Measurements from ENCODE around the gene TUBA4B. TPM values are rescaled to one million over a fixed set of nuclear protein-coding genes. Genes with fewer than 3 reads are reported as not detected.

TUBA4B gene
- total and polyA plus RNA-seq, 2 of the 4 experiments (the other 2 are of a cell fraction) = not detected

DNA sequence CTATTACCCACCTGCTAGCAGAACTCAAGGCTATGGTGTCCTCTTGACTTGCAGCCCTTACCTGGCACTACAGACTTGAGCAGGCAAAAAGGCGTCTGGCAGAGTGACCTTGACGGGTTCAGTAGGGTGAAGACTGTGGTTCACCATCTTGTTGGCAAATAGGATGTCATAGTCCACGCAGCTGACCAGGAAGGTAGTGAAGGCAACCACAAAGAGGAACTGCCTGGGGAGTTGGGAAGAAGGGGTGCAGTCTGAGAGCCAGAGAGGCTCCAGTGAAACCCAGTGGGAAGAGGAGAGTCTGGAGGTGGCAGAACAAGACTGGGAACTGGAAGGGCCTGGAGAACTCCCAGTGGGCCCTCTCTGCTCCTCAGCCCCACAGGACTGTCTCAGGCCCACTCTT, 27.7 kb upstream of the TUBA4B start:
- no TSS peak for BruUV-seq (replicated peaks)
- Histone ChIP-seq H2BK15ac (ENCODE audit: low read depth, low read length) (no peak overlapping the region), H4K20me1 (ENCODE audit: insufficient read depth, low read length) (no peaks in the 10 kb centered on the region; the same call in 1 of the 2 replicates), H3K36me3 (ENCODE audit: control insufficient read depth, insufficient read depth, low read length) (peaks cover 49% of the 10 kb centered on the region), H3K9ac (ENCODE audit: low read depth, low read length) (no peak overlapping the region), H2AFZ (replicated peaks; ENCODE audit: low read length, poor library complexity) (no peak overlapping the region), H3K18ac (ENCODE audit: low read depth, low read length) (no peak overlapping the region), H3K27ac (ENCODE audit: insufficient read depth, low read length) (no peak overlapping the region), H2AK9ac (replicated peaks; ENCODE audit: low read depth, low read length, poor library complexity) (no peak overlapping the region), H3K56ac (ENCODE audit: extremely low read depth, insufficient read depth, low read length) (no peak overlapping the region), H2BK120ac (ENCODE audit: low read depth, low read length) (no peak overlapping the region), H3K9me1 (ENCODE audit: insufficient read depth, low read length) (peaks cover 8% of the 10 kb centered on the region; the same call in 1 of the 2 replicates), H2AK5ac (ENCODE audit: low read depth, low read length) (no peak overlapping the region), H3K79me1 (ENCODE audit: low read depth in 1 of 2, low read length in 2 of 2) (peaks cover 28 to 35% of the 10 kb centered on the region in 2 experiments), H3K9me3 (ENCODE audit: control insufficient read depth, insufficient read depth, low read length) (no peaks in the 10 kb centered on the region), H4K5ac (ENCODE audit: low read depth, low read length) (no peak overlapping the region), H4K91ac (ENCODE audit: insufficient read depth, low read depth, low read length) (no peak overlapping the region), H3K27me3 (ENCODE audit: control insufficient read depth, insufficient read depth, low read length) (no peaks in the 10 kb centered on the region), H3K14ac (replicated peaks; ENCODE audit: low read depth, low read length) (no peak overlapping the region), H2BK20ac (ENCODE audit: low read depth, low read length) (no peak overlapping the region), H3K23ac (ENCODE audit: low read depth, low read length) (no peak overlapping the region), H3K4me1 (ENCODE audit: control insufficient read depth, insufficient read depth, low read length) (peaks cover 5% of the 10 kb centered on the region), H2BK5ac (ENCODE audit: low read depth, low read length, poor library complexity, severe bottlenecking) (no peak overlapping the region), H4K8ac (ENCODE audit: low read depth in 2 of 2, low read length in 2 of 2) (no peak overlapping the region), H3K4me3 (ENCODE audit: insufficient read depth, low read depth, low read length) (no peak overlapping the region), H3K4me2 (ENCODE audit: low read depth, low read length) (no peak overlapping the region), H3K4ac (ENCODE audit: low read depth, low read length) (no peak overlapping the region)
- in situ Hi-C loops (cut with MboI; ENCODE audit: low sequenced_read_pairs) = no loop called here
- no peak for ATAC-seq (ENCODE audit: low read depth)
- dilution Hi-C loops (cut with HindIII; ENCODE audit: low sequenced_read_pairs, unreplicated experiment) = no loop called here
- ChIA-PET CTCF (no interaction called here), POLR2A (ENCODE audit: unreplicated experiment) (no interaction called here)
- WGBS, 2 experiments (ENCODE audit: extremely low coverage in 2 of 2, insufficient read length in 1 of 2) = 95% methylated on average over 3 of the region's 3 CpGs; no CpG with 5 or more reads in 1 of the 2 experiments
- DNase-seq = no peak
- intact Hi-C loops (cut with micrococcal nuclease) = no loop called here
- TF ChIP-seq CHD1 (IDR thresholded peaks at IDR 0.05; ENCODE audit: low read depth, low read length) (no peak), RCOR1 (IDR thresholded peaks at IDR 0.05; ENCODE audit: insufficient replicate concordance, low read length) (no peak), RFX5 (IDR thresholded peaks at IDR 0.05; ENCODE audit: low read depth, low read length) (no peak), MXI1 (IDR thresholded peaks at IDR 0.05; ENCODE audit: borderline replicate concordance, low read depth, low read length) (no peak), BHLHE40 (IDR thresholded peaks at IDR 0.05; ENCODE audit: low read depth, low read length) (no peak), CEBPB (IDR thresholded peaks at IDR 0.05; ENCODE audit: low read depth, low read length) (no peak), SMC3 (IDR thresholded peaks at IDR 0.05; ENCODE audit: low read depth, low read length) (no peak), MAZ (IDR thresholded peaks at IDR 0.05; ENCODE audit: borderline replicate concordance, low read depth, low read length) (no peak)
- TF ChIP-seq, protein P1, sequence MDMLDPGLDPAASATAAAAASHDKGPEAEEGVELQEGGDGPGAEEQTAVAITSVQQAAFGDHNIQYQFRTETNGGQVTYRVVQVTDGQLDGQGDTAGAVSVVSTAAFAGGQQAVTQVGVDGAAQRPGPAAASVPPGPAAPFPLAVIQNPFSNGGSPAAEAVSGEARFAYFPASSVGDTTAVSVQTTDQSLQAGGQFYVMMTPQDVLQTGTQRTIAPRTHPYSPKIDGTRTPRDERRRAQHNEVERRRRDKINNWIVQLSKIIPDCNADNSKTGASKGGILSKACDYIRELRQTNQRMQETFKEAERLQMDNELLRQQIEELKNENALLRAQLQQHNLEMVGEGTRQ (IDR thresholded peaks at IDR 0.05; ENCODE audit: low read depth, low read length) = no peak
- TF ChIP-seq, protein P2, sequence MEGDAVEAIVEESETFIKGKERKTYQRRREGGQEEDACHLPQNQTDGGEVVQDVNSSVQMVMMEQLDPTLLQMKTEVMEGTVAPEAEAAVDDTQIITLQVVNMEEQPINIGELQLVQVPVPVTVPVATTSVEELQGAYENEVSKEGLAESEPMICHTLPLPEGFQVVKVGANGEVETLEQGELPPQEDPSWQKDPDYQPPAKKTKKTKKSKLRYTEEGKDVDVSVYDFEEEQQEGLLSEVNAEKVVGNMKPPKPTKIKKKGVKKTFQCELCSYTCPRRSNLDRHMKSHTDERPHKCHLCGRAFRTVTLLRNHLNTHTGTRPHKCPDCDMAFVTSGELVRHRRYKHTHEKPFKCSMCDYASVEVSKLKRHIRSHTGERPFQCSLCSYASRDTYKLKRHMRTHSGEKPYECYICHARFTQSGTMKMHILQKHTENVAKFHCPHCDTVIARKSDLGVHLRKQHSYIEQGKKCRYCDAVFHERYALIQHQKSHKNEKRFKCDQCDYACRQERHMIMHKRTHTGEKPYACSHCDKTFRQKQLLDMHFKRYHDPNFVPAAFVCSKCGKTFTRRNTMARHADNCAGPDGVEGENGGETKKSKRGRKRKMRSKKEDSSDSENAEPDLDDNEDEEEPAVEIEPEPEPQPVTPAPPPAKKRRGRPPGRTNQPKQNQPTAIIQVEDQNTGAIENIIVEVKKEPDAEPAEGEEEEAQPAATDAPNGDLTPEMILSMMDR (conservative IDR thresholded peaks at IDR 0.05; ENCODE audit: low read depth, low read length) = no peak
